H9 (cell line): ENCODE results near the gene SYTL1. TPM values are rescaled to one million over a fixed set of nuclear protein-coding genes. Genes with fewer than 3 reads are reported as not detected.

ENCODE experiments used
- DNase-seq: peaks from one replicate; pipeline ENCODE4 v3.0.0-alpha.2; 2017
- H2AFZ ChIP-seq: one replicate; pipeline ENCODE4 v1.6.1; 2013; ENCODE audit warnings: mild to moderate bottlenecking, low read length, control low read depth, moderate library complexity
- H2AK5ac ChIP-seq: 2 replicates; pipeline ENCODE4 v1.6.1; 2013; ENCODE audit warnings: low read length, control low read depth, mixed read lengths; ENCODE audit not compliant: insufficient read length
- H2BK120ac ChIP-seq: one replicate; pipeline ENCODE4 v1.6.1; 2013; ENCODE audit warnings: low read depth, mild to moderate bottlenecking, low read length, control low read depth, inconsistent platforms; ENCODE audit not compliant: poor library complexity, severe bottlenecking
- H2BK12ac ChIP-seq: 2 replicates; pipeline ENCODE4 v1.6.1; 2013; ENCODE audit warnings: low read length, control low read depth, mixed read lengths, low read depth; ENCODE audit not compliant: insufficient read length
- H2BK15ac ChIP-seq: 2 replicates; pipeline ENCODE4 v1.6.1; 2013; ENCODE audit warnings: low read depth, low read length, control low read depth
- H2BK20ac ChIP-seq: one replicate; pipeline ENCODE4 v1.6.1; 2013; ENCODE audit warnings: low read depth, mild to moderate bottlenecking, low read length, control low read depth, inconsistent platforms; ENCODE audit not compliant: poor library complexity, severe bottlenecking
- H2BK5ac ChIP-seq: 2 replicates; pipeline ENCODE4 v1.6.1; 2013; ENCODE audit warnings: low read length, control low read depth, mixed read lengths; ENCODE audit not compliant: insufficient read length
- H3K14ac ChIP-seq: 2 replicates; pipeline ENCODE4 v1.6.1; 2013; ENCODE audit warnings: low read length, control low read depth; ENCODE audit not compliant: insufficient read depth
- H3K18ac ChIP-seq: 2 replicates; pipeline ENCODE4 v1.6.1; 2013; ENCODE audit warnings: low read depth, mild to moderate bottlenecking, mixed read lengths, low read length, control low read depth; ENCODE audit not compliant: insufficient read length
- H3K23ac ChIP-seq: 2 replicates; pipeline ENCODE4 v1.6.1; 2013; ENCODE audit warnings: low read length, control low read depth, mixed read lengths, low read depth; ENCODE audit not compliant: insufficient read length
- H3K23me2 ChIP-seq: 2 replicates; pipeline ENCODE4 v1.6.1; 2013; ENCODE audit warnings: low read depth, mild to moderate bottlenecking, mixed read lengths, low read length, control low read depth; ENCODE audit not compliant: insufficient read length, poor library complexity, severe bottlenecking
- H3K27ac ChIP-seq: 2 replicates; pipeline ENCODE4 v1.5.1; 2013; ENCODE audit warnings: low read length, control low read depth, mixed read lengths, low read depth; ENCODE audit not compliant: insufficient read length
- H3K27me3 ChIP-seq: 2 replicates; pipeline ENCODE4 v1.6.1; 2013; ENCODE audit warnings: low read length, control low read depth, inconsistent platforms; ENCODE audit not compliant: insufficient read depth
- H3K4ac ChIP-seq: 2 replicates; pipeline ENCODE4 v1.6.1; 2013; ENCODE audit warnings: low read depth, mild to moderate bottlenecking, control low read depth, inconsistent platforms, low read length, moderate library complexity
- H3K4me1 ChIP-seq: 2 replicates; pipeline ENCODE4 v1.6.1; 2013; ENCODE audit warnings: low read length, control low read depth, inconsistent platforms; ENCODE audit not compliant: insufficient read depth
- H3K4me2 ChIP-seq: 2 replicates; pipeline ENCODE4 v1.6.1; 2013; ENCODE audit warnings: low read length, control low read depth, mixed read lengths; ENCODE audit not compliant: insufficient read length, insufficient read depth
- H3K56ac ChIP-seq: 2 replicates; pipeline ENCODE4 v1.6.1; 2013; ENCODE audit warnings: low read depth, mild to moderate bottlenecking, mixed read lengths, low read length, control low read depth; ENCODE audit not compliant: insufficient read length
- H3K79me1 ChIP-seq: 2 replicates; pipeline ENCODE4 v1.6.1; 2013; ENCODE audit warnings: low read depth, mild to moderate bottlenecking, moderate library complexity, low read length, control low read depth, inconsistent platforms; ENCODE audit not compliant: insufficient read depth, poor library complexity, severe bottlenecking
- H3K79me2 ChIP-seq: 2 replicates; pipeline ENCODE4 v1.6.1; 2013; ENCODE audit warnings: low read length, control low read depth, inconsistent platforms; ENCODE audit not compliant: insufficient read depth
- H3K9ac ChIP-seq: 2 replicates; pipeline ENCODE4 v1.6.1; 2013; ENCODE audit warnings: low read length, control low read depth, mixed read lengths; ENCODE audit not compliant: insufficient read length; ENCODE audit errors: extremely low read depth
- H3K9me3 ChIP-seq: one replicate; pipeline ENCODE4 v1.6.1; 2013; ENCODE audit warnings: low read depth, low read length, inconsistent platforms; ENCODE audit not compliant: control insufficient read depth
- H3T11ph ChIP-seq: one replicate; pipeline ENCODE4 v1.6.1; 2013; ENCODE audit warnings: mild to moderate bottlenecking, low read length, control low read depth, inconsistent platforms
- H4K20me1 ChIP-seq: one replicate; pipeline ENCODE4 v1.6.1; 2013; ENCODE audit not compliant: control insufficient read depth, insufficient read length, insufficient read depth
- H4K5ac ChIP-seq: 2 replicates; pipeline ENCODE4 v1.6.1; 2013; ENCODE audit warnings: low read depth, mild to moderate bottlenecking, mixed read lengths, low read length, control low read depth; ENCODE audit not compliant: insufficient read length
- H4K8ac ChIP-seq: replicated peaks from 2 replicates; pipeline ENCODE4 v1.6.1; 2013; ENCODE audit warnings: low read length, control low read depth, mixed read lengths, low read depth; ENCODE audit not compliant: insufficient read length
- H4K91ac ChIP-seq: 2 replicates; pipeline ENCODE4 v1.6.1; 2013; ENCODE audit warnings: low read depth, mild to moderate bottlenecking, moderate library complexity, mixed read lengths, low read length, control low read depth; ENCODE audit not compliant: insufficient read length
- H3K27ac Mint-ChIP-seq, 3 experiments: 2 replicates in 2 of 3; 3 replicates in 1 of 3; pipeline ENCODE4 v1.8.0; 2020 to 2021; ENCODE audit warnings: mixed read lengths in 3 of 3, mild to moderate bottlenecking in 1 of 3, moderate library complexity in 1 of 3
- H3K27me3 Mint-ChIP-seq: 2 replicates; pipeline ENCODE4 v1.8.0; 2021; ENCODE audit warnings: low read depth, mild to moderate bottlenecking, moderate library complexity, mixed read lengths
- H3K36me3 Mint-ChIP-seq, 3 experiments: 2 replicates in 2 of 3; 3 replicates in 1 of 3; pipeline ENCODE4 v1.8.0; 2020 to 2021; ENCODE audit warnings: low read depth in 3 of 3, mixed read lengths in 3 of 3; ENCODE audit not compliant: insufficient read depth in 1 of 3
- H3K4me1 Mint-ChIP-seq, 2 experiments: 2 replicates each; pipeline ENCODE4 v1.8.0; 2020; ENCODE audit warnings: mixed read lengths in 2 of 2
- H3K4me3 Mint-ChIP-seq, 2 experiments: 2 replicates in 1 of 2; 3 replicates in 1 of 2; pipeline ENCODE4 v1.8.0; 2020 to 2021; ENCODE audit warnings: mild to moderate bottlenecking in 2 of 2, mixed read lengths in 2 of 2, moderate library complexity in 1 of 2
- H3K9me3 Mint-ChIP-seq, 2 experiments: 2 replicates in 1 of 2; 3 replicates in 1 of 2; pipeline ENCODE4 v1.8.0; 2020; ENCODE audit warnings: mild to moderate bottlenecking in 2 of 2, mixed read lengths in 2 of 2, moderate library complexity in 1 of 2
- CTCF ChIP-seq: fragments of 200-600 bp; sonication (generic); conservative IDR thresholded peaks from 3 replicates; pipeline ENCODE4 v1.8.0; 2021; ENCODE audit warnings: antibody characterized with exemption, mild to moderate bottlenecking
- WGBS: extraction: QIAGEN DNeasy Blood & Tissue Kit; methylation state at CpG from one replicate; pipeline ENCODE4 v1.1.7; 2013; ENCODE audit warnings: missing lambda C conversion rate, low lambda C conversion rate, mixed read lengths; ENCODE audit not compliant: insufficient read length; ENCODE audit errors: extremely low coverage; 5-methylcytosine and 5-hydroxymethylcytosine counted together
- total RNA-seq: library from RNA; stranded (reverse); gene quantifications from 2 replicates; pipeline ENCODE4 v1.2.1, GENCODE V29; 2021

The SYTL1 gene
- total RNA-seq, 1 experiment from 2014 or later: 12.0 TPM

GRCh38 chr1:27372808-27373690 lies 31.2 kb downstream of the SYTL1 start:
- Histone ChIP-seq H3K56ac (no peak overlapping the region), H3K14ac (no peak overlapping the region), H3K79me1 (no peaks in the 10 kb centered on the region), H2BK120ac (no peak overlapping the region), H2BK5ac (no peak overlapping the region), H4K20me1 (no peaks in the 10 kb centered on the region), H3K18ac (no peak overlapping the region), H3K4me1 (no peaks in the 10 kb centered on the region; the same call in 1 of the 2 replicates), H2BK15ac (no peak overlapping the region), H3K9ac (no peak overlapping the region), H3K4ac (no peak overlapping the region), H3K23me2 (no peaks in the 10 kb centered on the region), H4K5ac (no peak overlapping the region), H3K27ac (no peak overlapping the region), H3K79me2 (no peaks in the 10 kb centered on the region), H2AK5ac (no peak overlapping the region), H3K23ac (no peak overlapping the region), H2BK12ac (no peak overlapping the region), H2AFZ (no peak overlapping the region), H3T11ph (no peak overlapping the region), H2BK20ac (no peak overlapping the region), H3K27me3 (no peaks in the 10 kb centered on the region), H3K4me2 (no peak overlapping the region), H4K91ac (no peak overlapping the region), H4K8ac (no peak overlapping the region), H3K9me3 (no peaks in the 10 kb centered on the region)
- DNase-seq: peak; percentile 67
- Mint-ChIP-seq H3K27me3 (peaks cover 8% of the 10 kb centered on the region), H3K9me3 (no peaks in the 10 kb centered on the region), H3K4me3 (no peak overlapping the region), H3K4me1 (peaks cover 4 to 25% of the 10 kb centered on the region in 2 experiments), H3K36me3 (no peaks in the 10 kb centered on the region), H3K27ac (no peak overlapping the region)
- peak; percentile 66 for TF ChIP-seq CTCF
- whole genome bisulfite sequencing: no CpG with 5 or more reads among the region's 11 CpGs
